Right renal pelvis (tissue), 4 donors: Measurements from ENCODE around the gene SLC13A4. TPM values are rescaled to one million over a fixed set of nuclear protein-coding genes. Genes with fewer than 3 reads are reported as not detected.

Source experiments
- DNase-seq, 4 donors: peaks; one replicate each; pipeline ENCODE4 v3.0.0-alpha.2; 2013; ENCODE audit warnings: low read depth in 4 of 4, low spot score in 3 of 4, missing footprints in 1 of 4
- polyA plus RNA-seq, 4 donors: library from polyadenylated mRNA; unstranded; fragments of 120-200 nt; gene quantifications; one replicate each; pipeline ENCODE4 v1.2.1, GENCODE V29; 2013; ENCODE audit not compliant: insufficient read length in 4 of 4

SLC13A4 gene
- polyA plus RNA-seq, 4 donors, result 0.84 to 1.8 (median 1.7) TPM

- DNase-seq, result no peak
These were observed 6.7 kb downstream of the SLC13A4 start for GRCh38 chr7:135721198-135721820.

GRCh38 chr7:135719688-135720087 lies 8.3 kb downstream of the SLC13A4 start:
- DNase-seq, result no peak

- DNase-seq, result no peak
These were observed 9.1 kb downstream of the SLC13A4 start for GRCh38 chr7:135718794-135719437.

GRCh38 chr7:135718219-135718618 lies 9.8 kb downstream of the SLC13A4 start:
- DNase-seq, result no peak

- no peak for DNase-seq
These were observed 10.3 kb downstream of the SLC13A4 start for GRCh38 chr7:135717693-135718092.

GRCh38 chr7:135716677-135717238 lies 11.2 kb downstream of the SLC13A4 start:
- no peak for DNase-seq

GRCh38 chr7:135715673-135716072 lies 12.3 kb downstream of the SLC13A4 start:
- no peak for DNase-seq

- DNase-seq, result no peak
These were observed 12.9 kb downstream of the SLC13A4 start for GRCh38 chr7:135715055-135715522.

- DNase-seq, result no peak
These were observed 13.4 kb downstream of the SLC13A4 start for GRCh38 chr7:135714534-135715009.

- no peak for DNase-seq
These were observed 14.0 kb downstream of the SLC13A4 start for GRCh38 chr7:135713836-135714470.

- no peak for DNase-seq
These were observed 15.2 kb downstream of the SLC13A4 start for GRCh38 chr7:135712796-135713195.

- no peak for DNase-seq
These were observed 15.7 kb downstream of the SLC13A4 start for GRCh38 chr7:135712182-135712782.

GRCh38 chr7:135711139-135711469 lies 16.9 kb downstream of the SLC13A4 start:
- no peak for DNase-seq

GRCh38 chr7:135710417-135711138 lies 17.4 kb downstream of the SLC13A4 start:
- DNase-seq, result no peak

- DNase-seq, result no peak
These were observed 18.5 kb downstream of the SLC13A4 start for GRCh38 chr7:135709508-135709907.

GRCh38 chr7:135708041-135708440 lies 19.9 kb downstream of the SLC13A4 start:
- DNase-seq, result no peak

- no peak for DNase-seq
These were observed 20.4 kb downstream of the SLC13A4 start for GRCh38 chr7:135707570-135707966.

GRCh38 chr7:135706858-135707569 lies 21.0 kb downstream of the SLC13A4 start:
- no peak for DNase-seq

- DNase-seq, result no peak
These were observed 21.8 kb downstream of the SLC13A4 start for GRCh38 chr7:135706038-135706742.
